ENCODE measurements around the gene GRIN3B. TPM values are rescaled to one million over a fixed set of nuclear protein-coding genes. Genes with fewer than 3 reads are reported as not detected.

GRIN3B gene
- total RNA-seq, 2 experiments from 2014 or later: not detected

GRCh38 chr19:960020-960419, 40.2 kb upstream of the GRIN3B start:
- Mint-ChIP-seq H3K36me3 (ENCODE audit: low read depth) (peaks cover 9% of the 10 kb centered on the region), H3K27ac (no peak overlapping the region), H3K9me3 (ENCODE audit: insufficient read depth) (no peaks in the 10 kb centered on the region), H3K4me1 (ENCODE audit: low read depth) (peaks cover 4% of the 10 kb centered on the region), H3K27me3 (ENCODE audit: low read depth) (no peaks in the 10 kb centered on the region), H3K4me3 (no peak overlapping the region)
- ChIA-PET CTCF (no interaction called here), POLR2A (no interaction called here)
- no peak for DNase-seq
- ATAC-seq: no peak

DNA sequence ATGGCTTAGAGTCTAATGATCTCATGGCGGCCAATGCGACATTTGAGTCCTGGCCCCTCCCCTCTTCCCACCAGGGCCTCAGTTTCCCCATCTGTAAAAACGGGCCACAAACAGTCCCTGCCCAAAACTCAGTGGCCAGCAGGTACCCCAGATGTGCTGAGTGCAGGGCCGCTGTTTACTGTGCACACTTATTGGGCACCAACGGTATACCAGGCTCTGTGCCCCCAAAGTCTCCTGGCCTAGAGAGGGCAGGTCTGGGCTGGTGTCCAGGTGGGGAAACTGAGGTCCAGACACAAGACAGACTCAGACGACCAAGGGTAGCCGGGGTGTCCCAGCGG, 39.6 kb upstream of the GRIN3B start:
- DNase-seq (no peak), ATAC-seq (no peak)
- Mint-ChIP-seq H3K4me3 (no peak overlapping the region), H3K27ac (no peak overlapping the region), H3K9me3 (ENCODE audit: insufficient read depth) (no peaks in the 10 kb centered on the region), H3K36me3 (ENCODE audit: low read depth) (peaks cover 14% of the 10 kb centered on the region), H3K4me1 (ENCODE audit: low read depth) (peaks cover 8% of the 10 kb centered on the region), H3K27me3 (ENCODE audit: low read depth) (no peaks in the 10 kb centered on the region)
- CTCF ChIA-PET: no interaction called here
- POLR2A ChIA-PET: no interaction called here

GRCh38 chr19:961866-962620, 38.2 kb upstream of the GRIN3B start:
- peak overlapping the region; percentile 25 for H3K27ac Mint-ChIP-seq
- peaks cover 20% of the 10 kb centered on the region for H3K36me3 Mint-ChIP-seq (ENCODE audit: low read depth)
- ATAC-seq: no peak
- H3K9me3 Mint-ChIP-seq (ENCODE audit: insufficient read depth): no peaks in the 10 kb centered on the region
- CTCF ChIA-PET: no interaction called here
- H3K4me3 Mint-ChIP-seq: no peak overlapping the region
- H3K4me1 Mint-ChIP-seq (ENCODE audit: low read depth): peaks cover 8% of the 10 kb centered on the region
- no peaks in the 10 kb centered on the region for H3K27me3 Mint-ChIP-seq (ENCODE audit: low read depth)
- POLR2A ChIA-PET: interaction anchor here (0.8 kb wide), 1 partner anchor 30 kb away, joined by 4 read pairs; no protein-coding TSS in a partner anchor
- no peak for DNase-seq

- no peak for ATAC-seq
- Mint-ChIP-seq H3K27me3 (ENCODE audit: low read depth) (no peaks in the 10 kb centered on the region), H3K36me3 (ENCODE audit: low read depth) (peaks cover 24% of the 10 kb centered on the region), H3K27ac (no peak overlapping the region), H3K9me3 (ENCODE audit: insufficient read depth) (no peaks in the 10 kb centered on the region), H3K4me1 (ENCODE audit: low read depth) (peaks cover 8% of the 10 kb centered on the region), H3K4me3 (no peak overlapping the region)
- DNase-seq: no peak
- POLR2A ChIA-PET: no interaction called here
- CTCF ChIA-PET: no interaction called here
Observed at GRCh38 chr19:962683-963400, 37.4 kb upstream of the GRIN3B start.

DNA sequence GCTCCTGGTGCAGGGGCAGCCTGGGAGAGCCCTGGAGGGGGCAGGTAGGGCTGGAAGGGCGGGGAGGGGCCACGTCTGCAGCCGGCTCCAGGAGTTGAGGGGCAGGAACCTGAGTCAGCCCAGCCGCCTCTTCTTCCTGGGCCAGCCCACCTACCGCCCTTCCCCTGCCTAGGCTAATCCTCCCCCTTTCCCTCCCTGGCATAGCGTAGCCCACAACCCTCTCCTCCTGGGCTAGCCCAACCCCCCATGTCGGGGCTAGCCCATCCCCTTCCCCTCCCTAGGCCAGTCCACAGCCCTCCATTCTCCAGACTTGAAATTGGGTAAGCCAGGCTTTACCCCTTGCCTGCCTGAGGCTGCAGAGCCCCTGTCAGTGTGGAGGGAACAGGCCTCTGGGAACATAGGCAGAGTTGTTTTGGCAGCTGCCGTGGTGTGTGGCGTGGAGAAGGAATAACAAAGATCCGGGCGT, 36.7 kb upstream of the GRIN3B start:
- ChIA-PET POLR2A (no interaction called here), CTCF (no interaction called here)
- Mint-ChIP-seq H3K9me3 (ENCODE audit: insufficient read depth) (no peaks in the 10 kb centered on the region), H3K27me3 (ENCODE audit: low read depth) (no peaks in the 10 kb centered on the region), H3K36me3 (ENCODE audit: low read depth) (peaks cover 27% of the 10 kb centered on the region), H3K4me3 (no peak overlapping the region), H3K4me1 (ENCODE audit: low read depth) (peaks cover 8% of the 10 kb centered on the region), H3K27ac (no peak overlapping the region)
- ATAC-seq: no peak
- DNase-seq: no peak

DNA sequence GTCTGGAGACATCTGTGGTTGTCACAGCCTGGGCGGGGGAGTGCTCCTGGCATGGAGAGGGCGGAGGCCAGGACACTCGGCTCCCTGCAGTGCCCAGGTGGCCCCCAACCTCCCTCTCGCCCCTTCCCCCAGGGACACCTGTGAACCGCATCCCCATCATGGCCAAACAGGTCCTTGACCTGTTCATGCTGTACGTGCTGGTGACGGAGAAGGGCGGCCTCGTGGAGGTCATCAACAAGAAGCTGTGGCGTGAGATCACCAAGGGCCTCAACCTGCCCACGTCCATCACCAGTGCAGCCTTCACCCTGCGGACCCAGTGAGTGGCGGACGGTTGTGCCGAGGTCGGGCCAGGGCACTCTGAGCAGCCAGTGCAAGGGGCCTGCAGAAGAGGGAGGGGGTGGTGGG, 36.1 kb upstream of the GRIN3B start:
- no peak overlapping the region for H3K4me3 Mint-ChIP-seq
- H3K36me3 Mint-ChIP-seq (ENCODE audit: low read depth): peaks cover 32% of the 10 kb centered on the region
- H3K27ac Mint-ChIP-seq: no peak overlapping the region
- POLR2A ChIA-PET: no interaction called here
- no peak for ATAC-seq
- no peaks in the 10 kb centered on the region for H3K9me3 Mint-ChIP-seq (ENCODE audit: insufficient read depth)
- H3K27me3 Mint-ChIP-seq (ENCODE audit: low read depth): no peaks in the 10 kb centered on the region
- peaks cover 8% of the 10 kb centered on the region for H3K4me1 Mint-ChIP-seq (ENCODE audit: low read depth)
- CTCF ChIA-PET: no interaction called here
- DNase-seq: no peak

DNA sequence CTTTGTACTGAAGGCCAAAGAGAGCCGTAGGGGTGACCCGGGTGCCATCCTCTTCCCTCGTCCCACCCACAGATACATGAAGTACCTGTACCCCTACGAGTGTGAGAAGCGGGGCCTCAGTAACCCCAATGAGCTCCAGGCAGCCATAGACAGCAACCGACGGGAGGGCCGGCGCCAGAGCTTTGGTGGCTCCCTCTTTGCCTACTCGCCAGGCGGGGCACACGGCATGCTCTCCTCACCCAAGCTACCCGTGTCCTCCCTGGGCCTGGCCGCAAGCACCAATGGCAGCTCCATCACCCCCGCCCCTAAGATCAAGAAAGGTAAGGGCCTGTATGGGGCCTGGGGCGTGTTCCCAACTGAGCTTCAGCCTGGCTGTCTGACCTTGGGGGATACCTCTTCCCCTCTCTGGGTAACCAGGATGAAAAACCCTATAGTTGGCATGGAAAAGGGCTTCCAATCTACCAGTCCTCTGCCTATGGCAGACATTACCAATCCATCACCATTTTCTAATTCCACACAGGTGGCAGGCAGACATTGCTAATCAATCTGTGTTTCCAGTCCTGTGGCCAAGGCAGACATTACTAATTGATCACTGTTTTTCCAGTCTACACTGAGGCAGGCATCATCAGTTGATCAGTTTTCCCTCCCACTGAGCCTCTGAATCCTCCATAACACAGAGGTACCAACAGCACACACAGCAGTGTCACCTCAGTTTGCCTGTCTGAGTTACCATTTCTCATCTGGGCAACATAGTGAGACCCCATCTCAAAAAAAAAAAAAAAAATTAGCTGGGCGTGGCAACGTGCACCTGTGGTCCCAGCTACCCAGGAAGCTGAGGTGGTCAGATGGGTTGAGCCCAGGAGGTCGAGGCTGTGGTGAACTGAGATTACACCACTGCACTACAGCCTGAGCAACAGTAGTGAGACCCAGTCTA, 35.2 kb upstream of the GRIN3B start:
- peaks cover 8% of the 10 kb centered on the region for H3K4me1 Mint-ChIP-seq (ENCODE audit: low read depth)
- no peaks in the 10 kb centered on the region for H3K27me3 Mint-ChIP-seq (ENCODE audit: low read depth)
- no peak for ATAC-seq
- CTCF ChIA-PET: no interaction called here
- H3K9me3 Mint-ChIP-seq (ENCODE audit: insufficient read depth): no peaks in the 10 kb centered on the region
- DNase-seq: no peak
- no peak overlapping the region for H3K27ac Mint-ChIP-seq
- POLR2A ChIA-PET: no interaction called here
- H3K4me3 Mint-ChIP-seq: no peak overlapping the region
- peaks cover 33% of the 10 kb centered on the region for H3K36me3 Mint-ChIP-seq (ENCODE audit: low read depth)

GRCh38 chr19:966485-967088, 33.6 kb upstream of the GRIN3B start:
- ChIA-PET CTCF (no interaction called here), POLR2A (no interaction called here)
- Mint-ChIP-seq H3K36me3 (ENCODE audit: low read depth) (peaks cover 46% of the 10 kb centered on the region), H3K4me3 (no peak overlapping the region), H3K27me3 (ENCODE audit: low read depth) (no peaks in the 10 kb centered on the region), H3K27ac (no peak overlapping the region), H3K9me3 (ENCODE audit: insufficient read depth) (no peaks in the 10 kb centered on the region), H3K4me1 (ENCODE audit: low read depth) (peaks cover 8% of the 10 kb centered on the region)
- ATAC-seq (no peak), DNase-seq (no peak)

DNA sequence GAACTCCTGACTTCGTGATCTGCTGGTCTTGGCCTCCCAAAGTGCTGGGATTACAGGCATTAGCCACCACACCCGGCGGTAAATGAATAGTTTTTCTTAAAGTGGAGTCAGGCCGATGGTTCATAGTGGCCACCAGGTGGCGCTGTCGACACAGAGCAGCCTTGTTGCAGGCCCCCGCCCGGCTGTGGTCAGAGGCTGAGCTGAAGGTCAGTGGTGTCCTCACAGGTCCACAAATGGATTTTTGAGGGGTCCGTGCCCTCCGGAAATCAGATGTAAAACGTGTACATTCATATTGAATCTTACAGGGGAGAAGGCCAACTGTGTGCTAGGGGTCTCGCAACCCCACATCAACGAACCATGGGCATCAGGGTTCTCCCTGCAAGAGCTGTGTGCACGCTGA, 29.5 kb upstream of the GRIN3B start:
- CTCF ChIA-PET: interaction anchor here (0.6 to 1.1 kb wide), 3 partner anchors 24 to 207 kb away, joined by 3 to 4 read pairs (median 3); no protein-coding TSS in a partner anchor
- Mint-ChIP-seq H3K4me3 (no peak overlapping the region), H3K36me3 (ENCODE audit: low read depth) (peaks cover 41% of the 10 kb centered on the region), H3K4me1 (ENCODE audit: low read depth) (no peaks in the 10 kb centered on the region), H3K27me3 (ENCODE audit: low read depth) (no peaks in the 10 kb centered on the region), H3K9me3 (ENCODE audit: insufficient read depth) (no peaks in the 10 kb centered on the region), H3K27ac (no peak overlapping the region)
- ATAC-seq: no peak
- no peak for DNase-seq
- POLR2A ChIA-PET: interaction anchor here (1.7 kb wide), 1 partner anchor 9 kb away, joined by 3 read pairs; no protein-coding TSS in a partner anchor

GRCh38 chr19:971795-972194, 28.4 kb upstream of the GRIN3B start:
- Mint-ChIP-seq H3K27me3 (ENCODE audit: low read depth) (no peaks in the 10 kb centered on the region), H3K4me1 (ENCODE audit: low read depth) (no peaks in the 10 kb centered on the region), H3K27ac (no peak overlapping the region), H3K4me3 (no peak overlapping the region), H3K9me3 (ENCODE audit: insufficient read depth) (no peaks in the 10 kb centered on the region), H3K36me3 (ENCODE audit: low read depth) (peaks cover 36% of the 10 kb centered on the region)
- no peak for ATAC-seq
- ChIA-PET CTCF (interaction anchor here (0.9 to 1.1 kb wide), 3 partner anchors 25 to 208 kb away, joined by 3 read pairs; no protein-coding TSS in a partner anchor), POLR2A (interaction anchor here (0.7 to 1.7 kb wide), 2 partner anchors 8 to 131 kb away, joined by 3 read pairs; partner anchors contain the start of gene PRTN3)
- DNase-seq: no peak

DNA sequence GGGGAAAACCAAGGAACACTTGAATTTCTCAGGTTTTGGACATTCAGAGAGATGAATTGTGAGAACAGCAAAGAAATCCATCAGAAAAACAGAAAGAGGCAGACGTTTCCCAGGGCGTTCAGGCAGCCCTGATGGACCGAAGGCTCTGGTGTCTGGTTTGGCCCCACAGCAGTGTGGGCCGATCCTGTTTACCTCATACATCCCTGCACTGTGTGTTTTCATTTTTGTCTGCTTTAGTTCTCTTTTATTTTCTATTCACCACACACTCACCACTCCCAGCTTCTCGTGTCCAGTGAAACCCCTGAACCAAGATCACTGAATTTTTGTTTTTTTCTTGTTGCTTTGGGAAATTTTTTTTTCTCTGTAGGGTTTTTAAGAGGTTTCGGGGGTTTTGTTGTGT, 27.9 kb upstream of the GRIN3B start:
- no peaks in the 10 kb centered on the region for H3K4me1 Mint-ChIP-seq (ENCODE audit: low read depth)
- POLR2A ChIA-PET: interaction anchor here (0.7 to 1.7 kb wide), 2 partner anchors 8 to 132 kb away, joined by 3 read pairs; partner anchors contain the start of gene PRTN3
- no peak overlapping the region for H3K4me3 Mint-ChIP-seq
- CTCF ChIA-PET: interaction anchor here (0.9 kb wide), 1 partner anchor 49 kb away, joined by 3 read pairs; no protein-coding TSS in a partner anchor
- DNase-seq (no peak), ATAC-seq (no peak)
- no peaks in the 10 kb centered on the region for H3K9me3 Mint-ChIP-seq (ENCODE audit: insufficient read depth)
- H3K36me3 Mint-ChIP-seq (ENCODE audit: low read depth): peaks cover 33% of the 10 kb centered on the region
- H3K27me3 Mint-ChIP-seq (ENCODE audit: low read depth): no peaks in the 10 kb centered on the region
- H3K27ac Mint-ChIP-seq: no peak overlapping the region

All from activated CD8-positive, alpha-beta T cell treated with anti-CD3 and anti-CD28 coated beads, Interleukin-2, amount 10 ng/mL, durations not matched to agents 7 days and 5 days (primary cell).